ENCODE results near the gene NHLH1.
A peak's percentile ranks its signal among the peaks of the same experiment; 100 is the strongest.

NHLH1 gene

GRCh38 chr1:160366731-160367515 is at the start of gene NHLH1:
TSS of gene NHLH1 (plus strand) at chr1:160367071. CDS start at chr1:160370732, 3,661 bp downstream.
- Histone ChIP-seq H3K27me3 (ENCODE audit: insufficient read depth, low read depth, severe bottlenecking) (no peaks in the 10 kb centered on the region), H3K27ac (peak within 1 kb of the TSS; percentile 99), H3K4me3 (ENCODE audit: low read depth, low read length) (peak within 1 kb of the TSS; percentile 66), H3K36me3 (peaks cover 8% of the 10 kb centered on the region), H3K9me3 (ENCODE audit: severe bottlenecking) (no peaks in the 10 kb centered on the region)
- DNase-seq, result peak; percentile 88
- TF ChIP-seq, protein P1, sequence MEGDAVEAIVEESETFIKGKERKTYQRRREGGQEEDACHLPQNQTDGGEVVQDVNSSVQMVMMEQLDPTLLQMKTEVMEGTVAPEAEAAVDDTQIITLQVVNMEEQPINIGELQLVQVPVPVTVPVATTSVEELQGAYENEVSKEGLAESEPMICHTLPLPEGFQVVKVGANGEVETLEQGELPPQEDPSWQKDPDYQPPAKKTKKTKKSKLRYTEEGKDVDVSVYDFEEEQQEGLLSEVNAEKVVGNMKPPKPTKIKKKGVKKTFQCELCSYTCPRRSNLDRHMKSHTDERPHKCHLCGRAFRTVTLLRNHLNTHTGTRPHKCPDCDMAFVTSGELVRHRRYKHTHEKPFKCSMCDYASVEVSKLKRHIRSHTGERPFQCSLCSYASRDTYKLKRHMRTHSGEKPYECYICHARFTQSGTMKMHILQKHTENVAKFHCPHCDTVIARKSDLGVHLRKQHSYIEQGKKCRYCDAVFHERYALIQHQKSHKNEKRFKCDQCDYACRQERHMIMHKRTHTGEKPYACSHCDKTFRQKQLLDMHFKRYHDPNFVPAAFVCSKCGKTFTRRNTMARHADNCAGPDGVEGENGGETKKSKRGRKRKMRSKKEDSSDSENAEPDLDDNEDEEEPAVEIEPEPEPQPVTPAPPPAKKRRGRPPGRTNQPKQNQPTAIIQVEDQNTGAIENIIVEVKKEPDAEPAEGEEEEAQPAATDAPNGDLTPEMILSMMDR (IDR thresholded peaks at IDR 0.05; ENCODE audit: low read depth, low read length), result no peak

- no peak overlapping the region for H3K27ac ChIP-seq
- H3K36me3 ChIP-seq, result peaks cover 79% of the 10 kb centered on the region
- DNase-seq, result no peak
- TF ChIP-seq, protein P1 (IDR thresholded peaks at IDR 0.05; ENCODE audit: low read depth, low read length), result no peak
- H3K9me3 ChIP-seq (ENCODE audit: severe bottlenecking), result no peaks in the 10 kb centered on the region
- no peak overlapping the region for H3K4me3 ChIP-seq (ENCODE audit: low read depth, low read length)
- no peaks in the 10 kb centered on the region for H3K27me3 ChIP-seq (ENCODE audit: insufficient read depth, low read depth, severe bottlenecking)
Observed at GRCh38 chr1:160322831-160323230, 44.0 kb upstream of the NHLH1 start.

DNA sequence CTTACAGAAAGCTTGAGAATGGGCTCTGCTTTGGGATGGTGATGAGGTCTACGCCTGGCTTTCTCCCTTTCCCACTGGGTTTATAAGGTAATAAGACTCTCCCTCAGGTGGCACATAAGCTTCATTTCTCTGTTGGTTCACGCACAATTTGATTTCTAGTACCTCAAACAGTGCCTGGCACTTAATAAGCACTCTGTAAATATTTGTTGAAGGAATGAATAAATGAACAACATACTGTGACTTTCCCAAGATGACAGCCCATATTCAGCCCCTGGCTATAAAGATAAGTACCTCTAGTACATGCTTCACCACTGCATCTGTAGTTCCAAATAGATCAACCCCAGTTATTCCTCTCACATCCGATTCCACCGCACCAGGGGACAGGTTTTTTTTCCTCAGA is 41.6 kb upstream of the NHLH1 start:
- H3K4me3 ChIP-seq (ENCODE audit: low read depth, low read length), result no peak overlapping the region
- no peaks in the 10 kb centered on the region for H3K9me3 ChIP-seq (ENCODE audit: severe bottlenecking)
- DNase-seq, result no peak
- H3K27me3 ChIP-seq (ENCODE audit: insufficient read depth, low read depth, severe bottlenecking), result no peaks in the 10 kb centered on the region
- H3K27ac ChIP-seq, result no peak overlapping the region
- TF ChIP-seq, protein P1 (IDR thresholded peaks at IDR 0.05; ENCODE audit: low read depth, low read length), result no peak
- peaks cover 90% of the 10 kb centered on the region for H3K36me3 ChIP-seq

DNA sequence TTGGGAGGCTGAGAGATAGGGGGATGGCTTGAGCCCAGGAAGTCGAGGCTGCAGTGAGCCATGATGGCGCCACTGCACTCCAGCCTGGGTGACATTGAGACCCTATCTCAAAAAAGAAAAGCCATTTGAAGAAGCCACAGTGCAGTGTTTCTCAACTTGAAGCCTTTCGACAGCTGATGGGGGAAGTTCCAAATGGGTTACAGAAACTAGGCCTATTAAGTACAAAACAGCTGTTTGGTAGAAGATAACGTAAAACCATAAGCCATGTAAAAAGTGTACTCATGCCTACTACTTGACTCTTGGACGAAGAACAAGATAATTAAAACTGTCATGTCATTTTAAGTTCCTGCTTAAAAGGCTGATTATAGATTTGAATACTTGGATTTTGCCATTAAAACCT is 40.5 kb upstream of the NHLH1 start:
- Histone ChIP-seq H3K36me3 (peaks cover 95% of the 10 kb centered on the region), H3K27ac (no peak overlapping the region), H3K4me3 (ENCODE audit: low read depth, low read length) (no peak overlapping the region), H3K27me3 (ENCODE audit: insufficient read depth, low read depth, severe bottlenecking) (no peaks in the 10 kb centered on the region), H3K9me3 (ENCODE audit: severe bottlenecking) (no peaks in the 10 kb centered on the region)
- DNase-seq, result no peak
- TF ChIP-seq, protein P1 (IDR thresholded peaks at IDR 0.05; ENCODE audit: low read depth, low read length), result no peak

GRCh38 chr1:160328184-160328583 is 38.7 kb upstream of the NHLH1 start:
- Histone ChIP-seq H3K4me3 (ENCODE audit: low read depth, low read length) (no peak overlapping the region), H3K36me3 (peaks cover 96% of the 10 kb centered on the region), H3K27me3 (ENCODE audit: insufficient read depth, low read depth, severe bottlenecking) (no peaks in the 10 kb centered on the region), H3K9me3 (ENCODE audit: severe bottlenecking) (no peaks in the 10 kb centered on the region), H3K27ac (no peak overlapping the region)
- TF ChIP-seq, protein P1 (IDR thresholded peaks at IDR 0.05; ENCODE audit: low read depth, low read length), result no peak
- no peak for DNase-seq

- no peaks in the 10 kb centered on the region for H3K9me3 ChIP-seq (ENCODE audit: severe bottlenecking)
- H3K36me3 ChIP-seq, result peaks cover 99% of the 10 kb centered on the region
- H3K27me3 ChIP-seq (ENCODE audit: insufficient read depth, low read depth, severe bottlenecking), result no peaks in the 10 kb centered on the region
- no peak overlapping the region for H3K4me3 ChIP-seq (ENCODE audit: low read depth, low read length)
- DNase-seq, result no peak
- TF ChIP-seq, protein P1 (IDR thresholded peaks at IDR 0.05; ENCODE audit: low read depth, low read length), result no peak
- H3K27ac ChIP-seq, result no peak overlapping the region
Observed at GRCh38 chr1:160330119-160330518, 36.8 kb upstream of the NHLH1 start.
